Raji (cell line): Measurements from ENCODE around the gene THRA.

ENCODE experiments used
- POLR2A ChIP-seq: IDR thresholded peaks from 2 replicates; pipeline ENCODE4 v1.6.1; 2011; ENCODE audit warnings: low read depth, low read length, control low read depth; ENCODE audit not compliant: insufficient read depth

THRA gene

GRCh38 chr17:40062329-40063186 lies at the start of gene THRA:
TSS of gene THRA (plus strand) at chr17:40062965. CDS start at chr17:40074489, 11,524 bp downstream.
- TF ChIP-seq POLR2A = no peak; the same call in 1 of the 2 replicates

GRCh38 chr17:40014375-40014980 lies 48.3 kb upstream of the THRA start:
- no peak for TF ChIP-seq POLR2A

- TF ChIP-seq POLR2A = no peak
These were observed 47.5 kb upstream of the THRA start, which contains the start of gene CSF3 for GRCh38 chr17:40015005-40015997. TSS of gene CSF3 (plus strand) at chr17:40015440. CDS start at chr17:40015475, 35 bp downstream.

GRCh38 chr17:40015998-40016985 lies 46.5 kb upstream of the THRA start:
- no peak for TF ChIP-seq POLR2A

GRCh38 chr17:40017422-40018080 lies 45.2 kb upstream of the THRA start:
- TF ChIP-seq POLR2A = no peak

- TF ChIP-seq POLR2A = no peak
These were observed 44.3 kb upstream of the THRA start for GRCh38 chr17:40018211-40019121.

GRCh38 chr17:40019140-40019991 lies 43.4 kb upstream of the THRA start:
- no peak for TF ChIP-seq POLR2A

- no peak for TF ChIP-seq POLR2A
These were observed 42.6 kb upstream of the THRA start for GRCh38 chr17:40020146-40020545.

GRCh38 chr17:40021451-40021971 lies 41.3 kb upstream of the THRA start:
- no peak for TF ChIP-seq POLR2A

GRCh38 chr17:40022497-40022896 lies 40.3 kb upstream of the THRA start:
- no peak for TF ChIP-seq POLR2A

- no peak for TF ChIP-seq POLR2A
These were observed 39.7 kb upstream of the THRA start for GRCh38 chr17:40022961-40023541.
